Stimulated activated naive CD8-positive, alpha-beta T cell treated with anti-CD3 and anti-CD28 coated beads, Interleukin-15, Interleukin-2, amounts not matched to agents 100 ng/mL and 50 ng/mL, for 24 hours (primary cell): Measurements from ENCODE around the gene GRIK3.

Experiments
- H3K27ac Mint-ChIP-seq: one replicate; pipeline ENCODE4 v1.8.0; 2021; ENCODE audit warnings: mild to moderate bottlenecking, mixed read lengths
- H3K27me3 Mint-ChIP-seq: one replicate; pipeline ENCODE4 v1.8.0; 2021; ENCODE audit warnings: mixed read lengths
- H3K36me3 Mint-ChIP-seq: one replicate; pipeline ENCODE4 v1.8.0; 2021; ENCODE audit warnings: low read depth, mixed read lengths
- H3K4me1 Mint-ChIP-seq: one replicate; pipeline ENCODE4 v1.8.0; 2021; ENCODE audit warnings: low read depth, mixed read lengths
- H3K4me3 Mint-ChIP-seq: one replicate; pipeline ENCODE4 v1.8.0; 2021; ENCODE audit warnings: mild to moderate bottlenecking, mixed read lengths
- H3K9me3 Mint-ChIP-seq: one replicate; pipeline ENCODE4 v1.8.0; 2021; ENCODE audit warnings: mixed read lengths

GRIK3 gene

GRCh38 chr1:37058424-37058988 is 24.2 kb upstream of the GRIK3 start:
- H3K9me3 Mint-ChIP-seq = no peaks in the 10 kb centered on the region
- H3K36me3 Mint-ChIP-seq = no peaks in the 10 kb centered on the region
- H3K27me3 Mint-ChIP-seq = peaks cover 15% of the 10 kb centered on the region
- H3K4me3 Mint-ChIP-seq = no peak overlapping the region
- H3K4me1 Mint-ChIP-seq = no peaks in the 10 kb centered on the region
- H3K27ac Mint-ChIP-seq = no peak overlapping the region

DNA sequence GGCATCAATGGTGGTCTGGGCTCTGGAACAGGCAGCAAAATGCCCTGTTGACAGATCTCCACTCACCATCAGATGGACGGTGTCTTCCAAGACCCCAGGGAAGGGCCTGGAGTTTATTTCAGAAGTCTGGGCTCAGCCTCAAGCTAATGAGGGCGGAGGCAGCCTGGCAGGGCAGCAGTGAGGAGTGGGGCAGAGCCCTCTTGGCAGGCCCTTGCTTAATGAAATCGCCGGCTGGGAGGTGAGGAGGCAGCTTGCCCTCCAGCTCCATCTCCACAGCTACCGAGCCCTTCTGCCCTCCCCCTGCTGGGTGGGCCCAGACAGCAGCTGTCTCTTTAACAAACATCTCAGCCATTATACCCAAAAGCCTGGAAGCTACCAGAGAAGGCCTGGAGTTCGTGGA is 22.0 kb upstream of the GRIK3 start:
- Mint-ChIP-seq H3K4me3 (no peak overlapping the region), H3K27ac (no peak overlapping the region), H3K9me3 (no peaks in the 10 kb centered on the region), H3K36me3 (no peaks in the 10 kb centered on the region), H3K27me3 (peaks cover 15% of the 10 kb centered on the region), H3K4me1 (no peaks in the 10 kb centered on the region)

DNA sequence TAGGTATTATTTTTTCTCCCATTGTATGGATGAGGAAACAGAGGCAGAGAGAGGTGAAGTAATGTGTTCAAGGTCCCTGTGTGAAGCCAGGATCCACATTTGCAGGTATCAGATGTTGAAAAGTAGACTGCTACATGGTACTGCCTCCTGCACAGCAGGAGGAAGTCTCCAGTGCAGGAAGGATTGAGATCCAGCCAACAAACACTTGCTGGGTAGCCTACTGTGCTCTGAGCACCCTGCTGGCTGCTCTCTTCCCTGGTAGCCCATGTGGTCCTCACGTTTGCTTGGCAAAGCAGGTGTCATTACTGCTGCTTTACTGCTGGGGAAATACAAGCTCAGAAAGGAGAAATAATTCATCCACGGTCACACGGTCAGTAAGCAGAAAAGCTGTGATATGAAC is 21.3 kb upstream of the GRIK3 start:
- H3K4me1 Mint-ChIP-seq = no peaks in the 10 kb centered on the region
- H3K27ac Mint-ChIP-seq = no peak overlapping the region
- H3K36me3 Mint-ChIP-seq = no peaks in the 10 kb centered on the region
- no peak overlapping the region for H3K4me3 Mint-ChIP-seq
- peaks cover 8% of the 10 kb centered on the region for H3K27me3 Mint-ChIP-seq
- H3K9me3 Mint-ChIP-seq = no peaks in the 10 kb centered on the region

DNA sequence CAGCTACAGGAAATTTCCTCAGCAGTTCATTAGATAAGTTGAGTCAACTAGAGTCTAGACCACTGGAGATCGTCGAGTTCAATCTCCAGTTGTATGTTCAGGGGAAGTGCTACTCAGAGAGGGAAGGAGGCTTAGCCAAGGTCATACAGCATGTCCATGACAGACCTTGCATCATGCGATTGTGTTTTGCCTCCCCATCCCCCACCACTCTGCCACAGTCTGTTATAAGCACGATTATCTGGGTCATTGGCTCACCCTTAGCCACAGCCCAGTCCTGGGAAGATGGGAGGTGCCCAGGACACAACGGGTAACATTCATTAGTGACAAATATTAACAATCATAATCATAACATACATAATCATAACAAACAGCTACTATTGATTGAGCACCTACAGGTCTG is 18.9 kb upstream of the GRIK3 start:
- Mint-ChIP-seq H3K27ac (no peak overlapping the region), H3K27me3 (peaks cover 6% of the 10 kb centered on the region), H3K4me3 (no peak overlapping the region), H3K4me1 (no peaks in the 10 kb centered on the region), H3K9me3 (no peaks in the 10 kb centered on the region), H3K36me3 (no peaks in the 10 kb centered on the region)

DNA sequence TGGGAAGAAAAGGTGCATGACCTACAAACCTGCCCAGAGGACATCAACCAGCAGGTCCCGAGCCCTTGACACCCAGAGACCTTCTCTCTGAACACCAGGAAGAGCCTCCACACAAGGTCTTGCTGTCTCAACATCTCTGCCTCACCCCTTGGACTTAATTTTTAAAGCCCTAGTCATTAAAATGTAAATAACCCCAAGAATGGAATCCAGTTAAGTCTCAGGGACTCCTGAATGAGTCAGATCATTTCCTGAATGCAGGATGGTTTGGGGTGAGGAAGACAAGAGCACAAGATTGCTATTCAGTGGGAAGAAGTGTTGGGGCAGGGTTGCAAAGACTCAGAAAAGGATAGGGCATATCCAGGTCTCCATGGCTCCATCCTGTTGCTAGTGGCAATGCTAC is 17.8 kb upstream of the GRIK3 start:
- Mint-ChIP-seq H3K9me3 (no peaks in the 10 kb centered on the region), H3K36me3 (no peaks in the 10 kb centered on the region), H3K27ac (no peak overlapping the region), H3K4me3 (no peak overlapping the region), H3K4me1 (no peaks in the 10 kb centered on the region), H3K27me3 (peaks cover 7% of the 10 kb centered on the region)

DNA sequence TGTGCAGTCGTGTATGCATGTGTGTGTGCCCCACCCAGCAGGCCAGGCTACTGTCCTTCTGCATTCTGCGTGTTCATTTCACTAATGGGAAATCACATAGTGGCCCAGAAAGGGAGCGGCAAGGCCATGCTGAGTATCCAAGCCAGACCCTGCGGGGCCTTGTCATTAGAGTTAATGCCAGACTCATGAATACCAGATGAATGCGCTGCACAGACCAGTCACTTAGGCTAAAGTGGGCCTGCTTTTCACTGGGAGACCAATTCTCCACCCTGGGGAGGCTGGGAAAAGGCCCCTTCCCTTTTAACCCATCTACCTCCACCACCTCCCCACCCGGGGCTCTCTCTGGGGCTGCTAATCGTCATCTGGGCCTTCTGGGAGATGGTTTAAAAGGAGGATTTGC is 17.0 kb upstream of the GRIK3 start:
- no peaks in the 10 kb centered on the region for H3K9me3 Mint-ChIP-seq
- H3K4me3 Mint-ChIP-seq = no peak overlapping the region
- peaks cover 9% of the 10 kb centered on the region for H3K27me3 Mint-ChIP-seq
- no peaks in the 10 kb centered on the region for H3K4me1 Mint-ChIP-seq
- no peaks in the 10 kb centered on the region for H3K36me3 Mint-ChIP-seq
- H3K27ac Mint-ChIP-seq = no peak overlapping the region

- Mint-ChIP-seq H3K4me1 (no peaks in the 10 kb centered on the region), H3K27me3 (peaks cover 19% of the 10 kb centered on the region), H3K9me3 (no peaks in the 10 kb centered on the region), H3K27ac (no peak overlapping the region), H3K4me3 (no peak overlapping the region), H3K36me3 (no peaks in the 10 kb centered on the region)
Observed at GRCh38 chr1:37047542-37047941, 13.2 kb upstream of the GRIK3 start.

DNA sequence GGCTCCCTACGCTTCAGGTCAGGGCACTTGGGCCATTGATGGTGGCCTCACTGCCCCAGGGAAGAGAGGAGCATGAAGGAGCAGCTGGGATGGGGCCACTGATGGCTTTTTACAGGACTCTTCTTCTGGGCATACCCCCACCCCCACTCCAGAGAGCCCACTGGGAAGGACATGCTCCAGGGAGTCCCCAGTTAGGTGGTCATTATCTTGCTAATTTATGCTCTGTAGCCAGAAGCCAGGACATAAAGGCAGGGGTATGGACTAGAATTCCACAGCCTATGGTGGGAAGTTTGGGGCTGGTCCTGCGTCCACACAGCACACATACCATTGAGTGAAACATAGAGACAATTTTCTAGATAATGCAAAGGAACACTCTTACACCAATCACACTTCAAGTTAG is 8.8 kb upstream of the GRIK3 start:
- H3K4me3 Mint-ChIP-seq = no peak overlapping the region
- H3K27ac Mint-ChIP-seq = no peak overlapping the region
- no peaks in the 10 kb centered on the region for H3K36me3 Mint-ChIP-seq
- H3K9me3 Mint-ChIP-seq = no peaks in the 10 kb centered on the region
- peaks cover 54% of the 10 kb centered on the region for H3K27me3 Mint-ChIP-seq
- H3K4me1 Mint-ChIP-seq = no peaks in the 10 kb centered on the region

DNA sequence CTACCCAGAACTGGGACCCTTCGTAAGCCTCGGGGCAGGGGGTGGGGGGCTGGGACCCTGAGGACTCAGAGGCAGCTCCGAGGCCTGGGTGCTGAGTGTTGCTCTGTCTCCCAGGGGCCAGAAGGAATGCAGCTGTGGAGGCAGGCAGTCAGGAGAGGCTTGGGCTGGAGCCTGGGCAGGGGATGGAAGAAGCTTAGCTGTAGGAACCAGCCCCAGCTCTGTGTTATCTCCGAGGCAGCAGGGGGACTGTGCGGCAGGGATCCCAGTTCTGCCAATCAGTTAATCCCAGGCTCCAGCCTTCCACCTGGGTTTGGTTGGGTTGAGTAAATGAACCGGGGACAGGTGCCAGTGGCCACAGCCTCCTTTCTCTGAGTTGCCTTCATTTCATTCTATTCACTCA is 8.2 kb upstream of the GRIK3 start:
- Mint-ChIP-seq H3K27me3 (peaks cover 50% of the 10 kb centered on the region), H3K9me3 (no peaks in the 10 kb centered on the region), H3K36me3 (no peaks in the 10 kb centered on the region), H3K4me1 (no peaks in the 10 kb centered on the region), H3K4me3 (no peak overlapping the region), H3K27ac (no peak overlapping the region)

DNA sequence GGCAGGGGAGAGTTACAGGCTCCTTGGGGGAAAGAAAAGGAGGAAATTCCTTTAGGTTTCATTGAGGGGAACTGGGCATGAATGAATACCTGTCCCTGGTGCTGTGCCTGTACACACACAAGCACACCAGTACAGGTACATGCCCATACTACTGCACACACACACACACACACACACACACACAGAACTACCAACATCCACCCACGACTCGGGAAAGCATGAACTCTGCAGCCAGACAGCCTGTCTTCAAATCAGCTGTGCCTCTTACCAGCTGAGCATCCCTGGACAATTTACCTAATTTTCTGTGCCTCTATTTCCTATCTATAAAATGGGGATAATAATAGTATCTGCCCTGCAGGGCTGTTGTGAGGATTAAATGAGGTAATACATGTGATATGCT is 7.2 kb upstream of the GRIK3 start:
- peaks cover 57% of the 10 kb centered on the region for H3K27me3 Mint-ChIP-seq
- no peak overlapping the region for H3K4me3 Mint-ChIP-seq
- no peaks in the 10 kb centered on the region for H3K4me1 Mint-ChIP-seq
- no peak overlapping the region for H3K27ac Mint-ChIP-seq
- H3K9me3 Mint-ChIP-seq = no peaks in the 10 kb centered on the region
- H3K36me3 Mint-ChIP-seq = no peaks in the 10 kb centered on the region

DNA sequence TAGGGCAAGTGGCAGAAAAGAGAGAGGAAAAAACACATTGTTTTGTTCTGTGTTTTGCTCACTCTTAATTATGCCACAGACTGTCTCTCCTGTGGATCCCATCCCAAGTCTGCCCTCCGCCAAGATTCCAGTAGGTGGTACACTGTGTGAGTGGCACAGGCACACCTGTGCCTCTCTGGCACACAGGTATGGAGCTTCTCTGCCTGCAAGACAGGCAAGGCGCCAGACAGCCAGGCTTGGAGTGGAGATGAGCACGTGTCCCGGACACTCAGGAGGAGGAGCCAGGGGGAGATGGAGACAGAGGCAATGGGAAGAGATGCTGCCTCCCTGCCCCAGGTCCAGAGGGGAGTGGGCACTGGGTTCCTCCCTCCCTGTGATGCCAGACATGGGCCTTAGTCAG is 6.5 kb upstream of the GRIK3 start:
- H3K36me3 Mint-ChIP-seq = no peaks in the 10 kb centered on the region
- peaks cover 61% of the 10 kb centered on the region for H3K27me3 Mint-ChIP-seq
- peaks cover 6% of the 10 kb centered on the region for H3K4me1 Mint-ChIP-seq
- no peak overlapping the region for H3K4me3 Mint-ChIP-seq
- H3K9me3 Mint-ChIP-seq = no peaks in the 10 kb centered on the region
- H3K27ac Mint-ChIP-seq = no peak overlapping the region

- no peak overlapping the region for H3K4me3 Mint-ChIP-seq
- no peaks in the 10 kb centered on the region for H3K9me3 Mint-ChIP-seq
- H3K27me3 Mint-ChIP-seq = peaks cover 67% of the 10 kb centered on the region
- H3K27ac Mint-ChIP-seq = no peak overlapping the region
- H3K4me1 Mint-ChIP-seq = peaks cover 11% of the 10 kb centered on the region
- no peaks in the 10 kb centered on the region for H3K36me3 Mint-ChIP-seq
Observed at GRCh38 chr1:37040261-37040660, 5.9 kb upstream of the GRIK3 start.

- H3K4me3 Mint-ChIP-seq = no peak overlapping the region
- no peak overlapping the region for H3K27ac Mint-ChIP-seq
- peaks cover 63% of the 10 kb centered on the region for H3K27me3 Mint-ChIP-seq
- H3K36me3 Mint-ChIP-seq = no peaks in the 10 kb centered on the region
- H3K4me1 Mint-ChIP-seq = peaks cover 13% of the 10 kb centered on the region
- H3K9me3 Mint-ChIP-seq = no peaks in the 10 kb centered on the region
Observed at GRCh38 chr1:37038227-37039093, 4.1 kb upstream of the GRIK3 start.

GRCh38 chr1:37037690-37038089 is 3.4 kb upstream of the GRIK3 start:
- no peak overlapping the region for H3K27ac Mint-ChIP-seq
- H3K27me3 Mint-ChIP-seq = peaks cover 62% of the 10 kb centered on the region
- H3K9me3 Mint-ChIP-seq = no peaks in the 10 kb centered on the region
- no peak overlapping the region for H3K4me3 Mint-ChIP-seq
- H3K4me1 Mint-ChIP-seq = peaks cover 13% of the 10 kb centered on the region
- H3K36me3 Mint-ChIP-seq = no peaks in the 10 kb centered on the region

- peaks cover 13% of the 10 kb centered on the region for H3K4me1 Mint-ChIP-seq
- peaks cover 69% of the 10 kb centered on the region for H3K27me3 Mint-ChIP-seq
- no peak overlapping the region for H3K27ac Mint-ChIP-seq
- no peaks in the 10 kb centered on the region for H3K9me3 Mint-ChIP-seq
- H3K4me3 Mint-ChIP-seq = no peak overlapping the region
- H3K36me3 Mint-ChIP-seq = no peaks in the 10 kb centered on the region
Observed at GRCh38 chr1:37036667-37037053, 2.3 kb upstream of the GRIK3 start.
